ELF-1 (cell line): ENCODE measurements around the gene PTPRN2.

ENCODE experiments used
- DNase-seq: peaks from one replicate; pipeline ENCODE4 v3.0.0-alpha.2; 2016; ENCODE audit warnings: low read depth, low spot score

The PTPRN2 gene

DNA sequence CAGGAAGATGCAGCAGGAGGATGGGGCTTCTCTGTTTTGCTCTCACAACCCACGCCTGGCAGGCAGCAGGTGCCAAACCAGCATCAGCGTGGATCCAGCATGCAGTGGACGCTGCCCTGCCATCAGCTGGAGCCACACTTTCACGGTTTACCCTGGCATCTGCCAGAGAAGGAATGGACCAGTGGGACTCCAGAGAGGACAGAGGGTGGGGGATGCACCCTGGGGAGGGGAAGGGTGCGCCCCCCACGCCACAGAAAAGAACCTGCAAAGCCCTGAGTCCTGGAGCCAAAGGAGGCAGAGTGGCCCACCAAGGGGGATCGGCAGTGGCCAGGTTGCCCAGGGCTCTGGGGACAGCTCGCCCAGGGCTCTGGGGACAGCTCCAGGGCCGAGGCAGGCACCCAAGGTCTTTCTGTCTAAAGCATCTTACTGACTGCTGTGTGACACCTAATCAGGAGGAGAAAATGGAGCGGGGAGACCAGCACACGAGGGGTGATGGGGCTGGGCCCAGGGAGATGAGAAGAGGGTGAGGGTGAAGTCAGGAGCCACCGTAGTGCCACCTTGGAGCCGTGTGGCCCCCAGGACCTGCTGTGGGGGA is 1025.7 kb downstream of the PTPRN2 start:
- no peak for DNase-seq

- no peak for DNase-seq
Observed at GRCh38 chr7:157561523-157561785, 1026.2 kb downstream of the PTPRN2 start.

- DNase-seq: no peak
Observed at GRCh38 chr7:157560710-157561522, 1026.7 kb downstream of the PTPRN2 start.

- no peak for DNase-seq
Observed at GRCh38 chr7:157560258-157560654, 1027.4 kb downstream of the PTPRN2 start.

- no peak for DNase-seq
Observed at GRCh38 chr7:157559596-157560257, 1027.9 kb downstream of the PTPRN2 start.

DNA sequence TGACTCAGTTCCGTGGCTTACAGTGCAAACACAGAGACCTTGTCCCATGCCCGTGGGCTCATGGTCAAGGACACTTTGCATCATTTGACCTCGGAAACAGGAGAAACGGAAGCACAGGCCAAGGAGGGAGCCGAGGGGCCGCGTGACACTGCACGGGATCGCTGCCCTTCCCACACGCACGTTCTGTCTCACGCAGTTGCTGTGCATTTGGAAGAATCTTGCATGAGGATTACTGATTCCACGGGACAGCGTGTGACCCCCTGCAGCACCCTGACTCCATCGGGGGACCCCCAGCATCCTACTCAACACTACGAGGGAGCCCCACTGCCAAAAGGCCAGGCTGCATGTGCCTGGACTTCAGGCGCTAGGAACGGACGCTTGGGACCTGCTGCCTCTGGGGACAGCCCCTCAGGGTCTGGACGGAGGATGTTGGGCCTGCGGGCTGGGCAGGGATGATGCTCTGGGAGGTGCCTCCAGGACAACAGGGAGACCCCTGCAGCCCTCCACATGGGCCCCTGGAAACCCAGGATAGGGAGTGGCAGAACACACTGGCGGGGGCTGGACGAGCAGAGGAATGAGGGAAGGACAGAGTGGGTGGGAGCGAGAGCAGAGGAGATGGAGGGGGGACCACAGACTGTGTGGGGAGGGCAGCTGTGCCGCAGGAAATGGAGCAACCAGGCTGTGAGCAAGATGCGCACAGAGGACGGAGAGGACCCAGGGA is 1028.6 kb downstream of the PTPRN2 start:
- DNase-seq: no peak

DNA sequence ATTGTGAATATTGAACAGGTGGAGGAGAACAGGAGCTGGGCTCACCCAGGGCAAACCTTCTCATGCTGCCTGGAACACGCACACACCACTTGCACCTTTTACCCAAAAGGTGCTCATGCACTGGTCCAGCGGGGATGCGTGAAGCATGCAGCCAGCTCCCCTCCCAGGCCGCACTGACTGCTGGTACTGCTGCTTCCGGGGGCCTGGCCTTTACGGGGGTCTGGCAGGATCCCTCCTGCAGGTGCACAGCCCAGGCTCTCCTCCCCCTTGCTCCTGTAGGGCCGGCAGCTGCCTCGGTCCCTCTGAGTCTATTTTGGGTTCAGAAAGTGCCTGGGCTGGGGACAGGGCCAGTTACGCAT is 1029.1 kb downstream of the PTPRN2 start:
- DNase-seq: no peak

DNA sequence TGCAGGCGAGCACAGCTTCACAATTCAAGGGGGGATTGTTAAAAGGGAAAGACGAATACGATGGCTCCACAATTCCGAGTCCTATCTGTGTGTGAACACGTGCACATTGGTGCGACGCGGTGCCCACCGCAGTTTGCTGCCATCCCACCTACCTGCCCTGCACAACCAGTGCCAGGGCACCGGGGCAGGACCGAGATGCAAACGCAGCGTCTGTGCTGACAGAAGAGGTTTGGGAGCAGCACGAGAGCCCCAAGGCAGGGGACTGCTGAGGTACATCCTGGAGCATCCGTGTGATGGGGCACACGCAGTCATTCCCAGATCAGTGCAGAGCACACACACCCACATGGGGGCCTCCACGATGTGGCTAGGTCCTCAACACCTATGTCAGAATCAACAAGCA is 1029.6 kb downstream of the PTPRN2 start:
- no peak for DNase-seq

DNA sequence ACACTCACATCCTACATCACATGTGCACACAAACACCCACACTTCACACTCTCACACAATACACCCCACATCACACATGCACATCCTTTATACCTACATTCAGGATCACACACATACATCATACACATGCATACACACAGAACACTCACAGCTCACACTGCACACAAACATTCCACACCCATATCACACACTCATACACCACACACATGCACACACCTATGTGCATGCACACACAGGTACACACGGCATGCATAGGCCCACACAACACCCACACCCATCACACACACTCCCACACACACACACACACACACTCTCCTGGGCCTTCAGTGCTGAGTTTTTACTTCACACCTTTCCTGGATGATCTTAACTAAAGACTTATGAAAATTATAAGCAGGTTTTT is 1030.4 kb downstream of the PTPRN2 start:
- no peak for DNase-seq

DNA sequence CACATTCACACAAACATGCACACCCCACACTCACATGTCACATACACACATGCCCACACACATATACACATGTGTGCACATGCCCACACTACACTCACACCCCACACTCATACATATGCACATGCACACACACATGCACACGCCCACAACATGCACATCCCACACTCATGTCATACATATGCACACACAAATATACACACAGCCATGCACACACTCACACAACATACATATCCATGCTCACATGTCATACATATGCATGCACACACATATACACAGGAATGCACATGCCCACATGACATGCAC is 1031.0 kb downstream of the PTPRN2 start:
- no peak for DNase-seq

GRCh38 chr7:157555944-157556641 is 1031.5 kb downstream of the PTPRN2 start:
- no peak for DNase-seq

GRCh38 chr7:157555313-157555712 is 1032.3 kb downstream of the PTPRN2 start:
- no peak for DNase-seq

- DNase-seq: no peak
Observed at GRCh38 chr7:157554393-157555238, 1033.0 kb downstream of the PTPRN2 start.

GRCh38 chr7:157553256-157553655 is 1034.4 kb downstream of the PTPRN2 start:
- no peak for DNase-seq

DNA sequence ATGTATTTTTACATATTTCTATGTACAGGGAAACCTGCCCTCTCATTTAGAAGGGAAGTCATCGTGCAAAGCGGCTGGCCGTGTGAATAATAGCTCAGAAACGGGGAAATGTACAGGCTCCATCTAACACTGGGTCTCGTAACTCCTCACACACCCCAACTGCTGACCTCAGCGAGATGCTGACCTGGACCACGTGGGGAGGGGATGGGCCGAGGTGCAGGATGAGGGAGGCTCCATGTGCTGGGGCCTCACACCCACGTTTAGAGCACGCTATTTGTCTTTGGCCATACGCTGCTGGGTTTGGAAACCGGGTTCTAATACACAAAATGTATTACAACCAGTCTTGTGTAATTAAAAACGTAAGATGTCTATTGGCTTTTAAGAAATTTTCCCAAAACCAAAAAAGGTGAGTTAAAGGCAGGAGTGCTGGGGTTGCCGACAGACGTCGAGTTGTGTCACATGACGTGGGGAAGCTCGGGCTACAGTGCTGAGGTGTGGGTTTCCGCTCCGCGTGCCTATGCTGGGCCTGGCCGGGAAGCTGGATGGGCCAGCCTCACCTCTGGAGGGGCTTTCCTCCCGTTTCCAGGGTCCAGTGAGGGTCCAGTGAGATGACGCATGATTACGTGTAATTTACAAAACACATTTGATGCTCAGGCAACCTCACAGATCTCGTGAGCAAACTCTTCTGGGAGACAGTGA is 1035.2 kb downstream of the PTPRN2 start:
- no peak for DNase-seq

DNA sequence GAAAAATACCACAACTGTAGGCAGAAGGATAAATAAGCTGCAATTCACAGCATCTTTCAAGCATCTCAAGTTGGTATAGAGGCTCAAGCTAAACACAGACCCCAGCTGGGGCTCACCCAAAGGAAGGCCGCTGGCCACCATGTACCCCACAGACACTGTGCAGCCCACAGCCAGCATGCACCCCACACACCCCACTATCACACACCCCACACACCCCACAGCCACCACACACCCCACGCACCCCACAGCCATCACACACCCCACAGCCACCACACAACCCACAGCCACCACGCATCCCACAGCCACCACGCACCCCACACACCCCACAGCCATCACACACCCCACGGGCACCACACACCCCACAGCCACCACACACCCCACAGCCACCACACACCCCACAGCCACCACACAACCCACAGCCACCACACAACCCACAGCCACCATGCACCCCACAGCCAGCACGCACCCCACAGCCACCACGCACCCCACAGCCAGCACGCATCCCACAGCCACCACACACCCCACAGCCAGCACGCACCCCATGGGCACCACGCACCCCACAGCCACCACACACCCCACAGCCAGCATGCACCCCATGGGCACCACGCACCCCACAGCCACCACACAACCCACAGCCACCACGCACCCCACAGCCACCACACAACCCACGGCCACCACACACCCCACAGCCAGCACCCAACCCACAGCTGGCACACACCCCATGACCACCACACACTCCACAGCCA is 1036.1 kb downstream of the PTPRN2 start:
- no peak for DNase-seq

GRCh38 chr7:157550300-157551275 is 1037.0 kb downstream of the PTPRN2 start:
- no peak for DNase-seq

DNA sequence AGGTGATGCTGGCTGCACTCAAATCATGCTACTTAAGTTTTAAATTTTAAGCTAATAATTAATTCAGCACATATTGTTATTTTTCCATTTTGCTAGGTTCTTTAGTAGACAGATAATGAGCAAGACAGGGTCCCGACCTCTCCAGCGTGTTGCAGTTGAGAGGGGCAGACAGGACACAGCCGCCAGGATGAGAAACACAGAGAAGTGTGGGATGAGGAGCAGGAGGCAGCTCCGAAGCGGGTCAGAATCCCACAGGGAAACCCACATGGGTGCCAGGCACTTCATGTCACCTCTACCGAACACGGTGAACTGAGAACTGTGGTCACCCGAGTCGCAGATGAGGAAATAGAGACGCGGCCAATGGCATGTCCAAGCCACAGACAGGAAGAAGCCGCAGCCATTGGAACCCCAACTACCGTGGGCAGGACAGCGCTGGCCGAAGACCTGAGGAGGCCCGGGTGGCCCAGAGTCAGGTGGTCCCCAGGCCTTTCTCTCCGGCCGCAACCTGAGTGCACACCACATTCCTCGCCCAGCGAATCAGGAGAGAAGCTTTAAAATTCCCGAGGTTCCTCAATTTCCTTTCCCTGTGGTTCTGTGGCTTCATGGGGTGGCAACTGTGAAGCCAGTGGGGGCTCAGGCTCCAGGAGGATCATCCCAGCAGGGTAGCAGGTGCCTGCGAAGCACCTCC is 1037.9 kb downstream of the PTPRN2 start:
- no peak for DNase-seq
